GM19452 (cell line): ENCODE measurements around the gene PIGB.
A peak's percentile ranks its signal among the peaks of the same experiment; 100 is the strongest.
"Not testable (repeated sequence)": the region's sequence is repeated elsewhere in the genome, so short reads cannot be mapped to it uniquely, and the experiment has no call there.

Experiments used
- ATAC-seq: cut with Tn5 transposase; IDR thresholded peaks from one replicate; pipeline ENCODE4 v1.9.1; 2021; ENCODE audit not compliant: unreplicated experiment

The PIGB gene

DNA sequence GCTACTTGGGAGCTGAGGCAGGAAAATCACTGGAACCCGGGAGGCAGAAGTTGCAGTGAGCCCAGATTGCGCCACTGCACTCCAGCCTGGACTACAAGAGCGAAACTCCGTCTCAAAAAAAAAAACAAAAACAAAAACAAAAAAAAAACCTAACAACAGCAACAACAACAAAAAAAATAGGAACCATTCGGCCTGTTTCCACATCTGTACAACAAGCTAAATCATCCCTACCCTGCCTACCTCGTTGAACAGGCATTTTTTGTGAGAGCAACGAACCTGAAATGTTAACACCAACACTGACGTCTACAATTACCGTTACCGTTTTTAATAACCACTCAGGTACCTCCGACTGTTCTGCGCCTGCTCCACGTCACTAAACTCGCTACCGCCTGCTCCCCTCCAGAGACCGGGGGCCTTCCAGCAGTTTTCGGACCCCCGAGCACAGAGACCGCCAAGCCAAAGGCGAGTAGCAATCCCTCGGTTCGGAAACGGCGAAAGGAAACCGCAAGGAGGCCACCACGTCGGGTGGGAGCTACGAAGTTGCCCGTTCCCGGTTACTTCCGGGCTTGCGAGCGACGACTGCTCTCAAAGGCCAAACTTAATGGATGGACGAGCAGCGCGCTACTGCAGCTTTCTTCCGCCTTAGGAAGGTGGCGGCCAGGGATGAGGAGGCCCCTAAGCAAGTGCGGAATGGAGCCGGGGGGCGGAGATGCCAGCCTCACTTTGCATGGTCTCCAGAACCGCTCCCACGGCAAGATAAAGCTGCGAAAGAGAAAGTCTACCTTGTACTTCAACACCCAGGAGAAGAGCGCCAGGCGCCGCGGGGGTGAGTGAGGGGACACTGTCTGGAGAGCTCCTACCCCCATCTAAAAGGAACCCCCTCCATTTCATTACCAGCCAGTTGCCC is at the start of gene PIGB, which contains the start of gene PIGBOS1:
Gene PIGB, plus strand, starts transcription at position 635 of the 907 bp plus-strand sequence. Its CDS starts 29 bp downstream, at position 664.
Gene PIGBOS1, minus strand, starts transcription at position 536 of the 907 bp plus-strand sequence. CDS start 1,331 bp downstream, outside the sequence.
- peak; percentile 95 for ATAC-seq

DNA sequence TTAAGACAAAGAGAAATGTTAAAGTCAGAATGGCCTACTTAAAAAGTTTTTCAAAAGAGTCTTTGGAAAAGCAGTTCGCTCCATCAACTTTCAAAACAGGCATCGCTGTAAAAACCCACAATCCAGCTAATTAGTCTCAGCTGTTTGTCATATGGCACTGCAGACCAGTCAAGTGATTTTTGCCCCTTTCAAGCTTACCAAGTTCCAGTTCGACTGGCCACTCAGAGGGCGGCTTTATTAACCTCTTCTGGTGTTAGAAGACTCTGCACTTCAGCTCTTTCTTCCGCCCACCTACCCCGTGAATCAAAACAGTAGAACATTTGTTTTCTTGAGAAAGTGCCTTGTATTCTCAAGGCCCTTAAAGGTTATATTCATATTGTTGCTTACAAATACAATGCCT is 48.7 kb upstream of the PIGB start:
- no peak for ATAC-seq

- no peak for ATAC-seq
Measured at GRCh38 chr15:55276324-55276723, 42.7 kb upstream of the PIGB start.

- ATAC-seq: peak; percentile 51
Measured at GRCh38 chr15:55277116-55277564, 41.9 kb upstream of the PIGB start.

DNA sequence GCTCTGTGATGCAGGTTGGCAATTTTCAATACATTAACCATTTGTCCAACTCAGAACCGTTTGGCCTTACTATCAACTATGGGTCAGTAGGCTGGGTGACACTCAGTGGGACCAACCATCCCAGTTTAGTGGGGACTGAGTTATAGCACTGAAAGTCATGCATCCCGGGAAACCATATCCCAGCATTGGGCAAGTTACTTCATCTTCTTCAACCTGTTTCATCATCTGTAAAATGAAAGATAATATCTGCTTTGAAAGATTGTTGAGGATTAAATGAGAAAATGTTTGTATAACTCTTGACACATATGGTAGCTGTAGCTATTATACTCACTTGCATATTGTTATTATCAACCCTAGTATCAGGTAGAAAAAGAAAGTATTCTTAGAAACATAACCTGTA is 41.3 kb upstream of the PIGB start:
- no peak for ATAC-seq

DNA sequence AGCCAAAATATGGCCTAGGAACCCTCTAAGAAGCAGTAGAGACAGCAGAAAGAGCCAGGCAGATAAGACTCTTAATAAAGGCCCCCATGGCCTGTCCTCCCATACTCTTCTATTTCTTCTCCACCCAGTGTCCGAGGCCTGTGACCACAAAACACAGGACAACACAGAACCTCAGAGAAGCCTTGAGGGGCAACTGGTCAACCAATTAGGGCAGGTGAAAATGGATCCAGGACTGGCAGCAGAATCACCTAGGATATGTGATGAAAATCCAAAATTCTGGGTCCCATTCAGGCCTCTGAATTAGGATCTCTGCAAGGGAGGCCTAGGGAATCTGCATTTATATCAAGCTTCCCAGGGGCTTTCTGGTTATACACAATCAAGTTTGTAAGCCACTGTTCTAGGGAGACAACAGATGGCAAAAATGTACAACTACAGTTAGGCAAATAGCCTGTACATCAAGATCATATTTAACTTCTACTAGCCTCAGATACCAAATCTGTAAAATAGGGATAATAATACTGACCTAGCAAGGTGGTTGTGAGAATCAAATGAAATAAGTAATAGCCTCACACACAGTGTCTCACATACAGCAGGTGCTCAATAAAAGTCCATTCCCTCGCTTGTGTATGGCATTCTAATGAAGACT is 39.8 kb upstream of the PIGB start:
- ATAC-seq: no peak

GRCh38 chr15:55279746-55280351 is 39.2 kb upstream of the PIGB start:
- peak; percentile 89 for ATAC-seq

GRCh38 chr15:55280589-55280988 is 38.4 kb upstream of the PIGB start:
- not testable (repeated sequence) for ATAC-seq

DNA sequence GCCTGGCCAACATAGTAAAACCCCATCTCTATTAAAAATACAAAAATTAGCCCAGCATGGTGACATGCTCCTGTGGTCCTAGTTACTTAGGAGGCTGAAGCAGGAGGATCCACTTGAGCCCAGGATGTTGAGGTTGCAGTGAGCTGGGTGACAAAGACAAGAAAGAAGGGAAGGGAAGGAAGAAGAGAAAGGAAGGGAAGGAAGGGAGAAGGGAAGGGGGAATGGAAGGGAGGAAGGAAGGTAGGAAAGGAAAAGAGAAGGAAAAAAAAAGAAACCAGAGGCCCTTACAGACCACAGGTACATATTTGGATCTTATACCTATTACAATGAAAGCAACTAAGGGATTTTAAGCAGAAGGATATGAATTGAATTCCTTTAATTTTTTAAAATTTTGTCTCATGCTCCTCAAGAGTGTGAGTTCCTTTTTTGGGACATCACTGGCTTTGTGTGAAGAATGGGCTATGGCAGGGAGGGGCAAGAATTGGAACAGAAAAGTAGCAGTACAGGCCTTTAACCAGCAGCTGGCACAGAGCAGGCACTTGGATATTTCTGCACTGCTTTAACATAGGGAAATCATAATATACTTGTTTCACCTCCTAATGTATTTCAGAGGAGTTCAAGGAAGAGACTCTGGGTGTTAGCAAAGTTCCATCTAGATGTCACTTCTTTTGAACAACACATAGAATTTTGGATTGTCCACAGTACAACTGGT is 37.3 kb upstream of the PIGB start:
- no peak for ATAC-seq

- ATAC-seq: no peak
Measured at GRCh38 chr15:55282284-55282833, 36.7 kb upstream of the PIGB start.

GRCh38 chr15:55283379-55284147 is 35.5 kb upstream of the PIGB start:
- no peak for ATAC-seq

DNA sequence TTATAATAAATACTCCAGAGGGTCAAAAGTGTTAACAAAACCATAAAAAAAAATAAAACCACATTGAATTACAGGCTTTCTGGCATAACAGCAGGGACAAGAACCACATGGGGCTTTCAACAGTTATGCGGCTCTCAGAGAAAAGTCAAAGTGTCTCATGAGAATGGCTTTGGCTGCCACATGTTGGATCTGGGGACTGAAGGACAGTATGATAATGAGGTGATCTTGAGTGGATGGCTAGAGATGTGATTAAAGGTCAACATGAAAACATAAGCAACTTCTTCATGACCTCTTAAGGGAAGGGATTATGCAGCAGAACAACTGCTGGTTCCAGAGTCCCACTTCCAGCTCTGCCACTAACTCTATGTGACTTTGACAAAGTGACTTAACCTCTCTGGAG is 34.6 kb upstream of the PIGB start:
- no peak for ATAC-seq

DNA sequence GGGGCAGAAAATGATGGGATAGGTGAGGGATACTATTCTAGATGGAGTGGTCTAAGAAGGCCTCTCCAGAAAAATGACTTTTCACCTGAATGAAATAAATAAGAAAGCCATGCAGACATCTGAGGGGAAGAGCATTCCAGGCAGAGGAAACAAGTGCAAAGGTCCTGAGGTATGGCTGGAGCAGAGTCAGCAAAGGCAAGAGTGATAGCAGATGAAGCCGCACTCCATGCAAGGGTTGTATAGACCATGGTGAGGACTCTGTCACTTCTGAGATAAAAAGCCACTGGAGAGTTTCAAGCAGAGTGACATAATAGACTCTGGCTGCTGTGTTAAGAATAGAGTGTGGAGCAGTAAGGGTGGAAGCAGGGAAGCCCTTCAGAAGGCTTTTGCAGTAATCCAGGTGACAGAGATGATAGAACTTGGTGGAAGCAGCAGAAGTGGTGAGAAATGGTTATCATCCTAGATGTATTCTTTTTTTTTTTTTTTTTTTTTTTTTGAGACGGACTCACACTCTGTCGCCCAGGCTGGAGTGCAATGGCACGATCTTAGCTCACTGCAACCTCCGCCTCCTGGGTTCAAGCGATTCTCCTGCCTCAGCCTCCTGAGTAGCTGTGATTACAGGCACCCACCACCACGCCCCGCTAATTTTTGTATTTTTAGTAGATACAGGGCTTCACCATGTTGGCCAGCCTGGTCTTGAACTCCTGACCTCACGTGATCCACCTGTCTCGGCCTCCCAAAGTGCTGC is 32.4 kb upstream of the PIGB start:
- ATAC-seq: not testable (repeated sequence)

GRCh38 chr15:55288006-55288717 is 30.9 kb upstream of the PIGB start:
- ATAC-seq: no peak

- peak; percentile 36 for ATAC-seq
Measured at GRCh38 chr15:55289011-55289745, 29.8 kb upstream of the PIGB start.

- peak; percentile 63 for ATAC-seq
Measured at GRCh38 chr15:55289746-55290527, 29.1 kb upstream of the PIGB start, which contains the start of gene RAB27A. RAB27A (minus strand) TSS chr15:55289813; CDS start chr15:55234934, 54,879 bp downstream.

GRCh38 chr15:55290528-55291057 is 28.4 kb upstream of the PIGB start:
- ATAC-seq: peak; percentile 76
